ENCODE measurements around the gene ARHGAP23. TPM values are rescaled to one million over a fixed set of nuclear protein-coding genes. Genes with fewer than 3 reads are reported as not detected.
A peak's percentile ranks its signal among the peaks of the same experiment; 100 is the strongest.
"Not testable (repeated sequence)": the region's sequence is repeated elsewhere in the genome, so short reads cannot be mapped to it uniquely, and the experiment has no call there.

The ARHGAP23 gene
- total RNA-seq, 1 donor from 2014 or later = 67.5 TPM

DNA sequence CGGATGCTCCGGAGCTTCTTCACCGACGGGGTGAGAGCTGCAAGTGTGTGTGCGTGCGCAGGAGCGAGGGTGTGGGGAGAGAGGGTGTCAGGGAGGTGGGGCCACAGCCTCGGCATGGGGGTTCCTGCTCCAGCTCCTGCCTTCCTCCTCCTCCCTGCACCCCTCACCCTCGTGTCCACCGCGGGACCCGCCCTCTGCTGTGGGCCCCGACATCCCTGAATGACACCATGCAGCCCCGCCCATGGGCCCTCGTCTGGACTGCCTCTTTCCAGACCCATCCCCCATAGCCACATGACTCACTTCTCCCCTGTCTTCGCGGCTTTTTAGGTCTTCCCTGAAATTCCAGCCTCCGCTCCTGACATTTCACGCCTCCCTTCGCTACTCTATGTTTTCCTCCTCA is 41.6 kb downstream of the ARHGAP23 start:
- intact Hi-C loops (cut with DNase I) = no loop called here
- ATAC-seq (no peak), DNase-seq (ENCODE audit: missing footprints) (no peak)

DNA sequence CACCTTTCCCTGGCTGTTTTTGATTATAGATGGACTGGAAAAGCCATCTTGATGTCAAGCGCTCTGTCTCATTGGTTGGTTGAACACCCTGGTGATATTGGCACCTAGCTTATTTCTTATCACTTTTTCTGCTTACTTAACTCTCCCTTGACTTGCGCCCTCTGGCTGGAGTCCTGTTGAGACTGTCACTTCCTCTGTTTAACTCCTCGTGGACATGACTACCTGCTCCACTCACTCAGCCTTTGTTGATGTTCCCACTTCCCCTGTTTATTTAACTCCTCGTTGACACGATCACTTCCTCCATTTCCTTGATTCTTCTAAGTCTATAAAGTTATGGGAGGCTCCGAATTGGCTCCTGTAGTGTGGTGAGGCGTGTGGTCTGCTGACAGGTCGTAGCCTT is 43.0 kb downstream of the ARHGAP23 start:
- ATAC-seq; intact Hi-C loops (cut with DNase I); DNase-seq (ENCODE audit: missing footprints): not testable (repeated sequence)

DNA sequence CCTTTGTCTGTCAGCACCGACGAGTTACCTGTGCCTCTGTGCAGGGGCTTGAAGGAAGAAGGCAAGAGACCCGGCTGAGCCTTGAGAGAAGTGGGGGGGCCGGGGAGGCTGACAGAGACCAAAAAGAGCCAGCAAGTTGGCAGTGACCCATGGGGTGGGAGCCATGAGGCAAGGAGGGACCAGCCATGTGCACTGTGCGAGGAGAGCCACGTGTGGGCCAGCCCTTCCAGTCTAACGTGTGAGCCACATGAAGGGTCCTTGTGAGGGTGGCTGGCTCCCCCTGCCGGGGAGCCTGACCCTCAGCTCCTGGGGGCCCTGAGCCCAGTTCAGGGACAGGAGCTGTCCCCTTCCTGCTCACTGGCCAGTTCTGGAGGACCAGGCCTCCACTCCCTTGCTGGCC is 46.4 kb downstream of the ARHGAP23 start:
- DNase-seq (ENCODE audit: missing footprints) = peak; percentile 47
- ATAC-seq; intact Hi-C loops (cut with DNase I): not testable (repeated sequence)

GRCh38 chr17:38476549-38476948 is 48.3 kb downstream of the ARHGAP23 start:
- ATAC-seq (no peak), DNase-seq (ENCODE audit: missing footprints) (peak; percentile 14)
- intact Hi-C loops (cut with DNase I) = no loop called here

- intact Hi-C loops (cut with DNase I); ATAC-seq; DNase-seq (ENCODE audit: missing footprints): not testable (repeated sequence)
Measured at GRCh38 chr17:38477417-38477816, 49.2 kb downstream of the ARHGAP23 start.

DNA sequence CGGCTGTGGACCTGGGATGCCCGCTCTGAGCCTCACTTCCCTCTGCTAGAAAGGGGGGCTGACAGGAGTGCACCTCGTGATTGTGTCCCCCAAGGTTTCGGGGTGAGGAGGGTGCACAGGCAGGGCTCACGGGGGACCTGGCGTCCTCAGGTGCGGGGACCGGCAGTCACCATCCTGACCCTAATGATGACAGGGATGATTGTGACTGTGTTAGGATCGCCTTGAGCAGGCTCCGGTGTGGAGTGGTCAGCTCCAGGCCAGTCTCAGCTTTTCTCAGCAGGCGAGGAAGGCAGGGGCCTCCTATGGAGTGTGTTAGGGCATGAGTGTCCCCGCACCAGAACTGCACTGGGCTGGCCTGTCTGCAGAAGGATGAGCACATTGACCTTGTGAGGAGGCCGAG is 49.7 kb downstream of the ARHGAP23 start:
- DNase-seq (ENCODE audit: missing footprints); ATAC-seq; intact Hi-C loops (cut with DNase I): not testable (repeated sequence)

GRCh38 chr17:38478667-38479066 is 50.4 kb downstream of the ARHGAP23 start:
- ATAC-seq; DNase-seq (ENCODE audit: missing footprints); intact Hi-C loops (cut with DNase I): not testable (repeated sequence)

DNA sequence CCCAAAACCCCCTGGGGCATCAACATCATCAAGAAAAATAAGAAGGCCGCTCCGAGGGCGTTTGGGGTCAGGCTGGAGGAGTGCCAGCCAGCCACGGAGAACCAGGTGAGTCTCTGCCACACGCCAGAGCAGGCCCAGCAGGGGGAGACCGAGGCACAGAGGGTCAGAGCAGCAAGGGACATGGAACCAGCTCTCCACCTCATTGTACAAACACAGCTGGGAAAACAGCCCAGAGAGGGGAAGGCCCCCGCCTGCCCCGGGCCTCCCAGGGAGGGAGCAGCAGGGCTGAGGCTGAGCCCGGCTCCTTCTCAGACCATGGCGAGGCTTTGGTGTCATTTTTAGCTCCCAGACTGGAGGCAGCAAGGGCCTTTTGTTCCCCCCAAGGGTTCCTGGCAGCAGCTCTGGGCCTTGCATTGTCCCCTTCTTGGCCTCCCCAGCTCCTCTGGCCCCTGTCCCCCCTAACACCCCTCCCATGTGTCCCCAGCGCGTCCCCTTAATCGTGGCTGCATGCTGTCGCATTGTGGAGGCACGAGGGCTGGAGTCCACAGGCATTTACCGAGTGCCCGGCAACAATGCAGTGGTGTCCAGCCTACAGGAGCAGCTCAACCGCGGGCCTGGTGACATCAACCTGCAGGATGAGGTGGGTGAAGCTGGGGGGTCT is 53.9 kb downstream of the ARHGAP23 start:
- intact Hi-C loops (cut with DNase I) = loop anchor here (5.0 kb wide), 1 partner anchor 55 kb away; the partner anchor contains the start of gene ARHGAP23
- not testable (repeated sequence) for ATAC-seq; DNase-seq (ENCODE audit: missing footprints)

GRCh38 chr17:38482700-38483043 is 54.4 kb downstream of the ARHGAP23 start:
- ATAC-seq; DNase-seq (ENCODE audit: missing footprints): not testable (repeated sequence)
- intact Hi-C loops (cut with DNase I) = loop anchor here (5.0 kb wide), 1 partner anchor 55 kb away; the partner anchor contains the start of gene ARHGAP23

DNA sequence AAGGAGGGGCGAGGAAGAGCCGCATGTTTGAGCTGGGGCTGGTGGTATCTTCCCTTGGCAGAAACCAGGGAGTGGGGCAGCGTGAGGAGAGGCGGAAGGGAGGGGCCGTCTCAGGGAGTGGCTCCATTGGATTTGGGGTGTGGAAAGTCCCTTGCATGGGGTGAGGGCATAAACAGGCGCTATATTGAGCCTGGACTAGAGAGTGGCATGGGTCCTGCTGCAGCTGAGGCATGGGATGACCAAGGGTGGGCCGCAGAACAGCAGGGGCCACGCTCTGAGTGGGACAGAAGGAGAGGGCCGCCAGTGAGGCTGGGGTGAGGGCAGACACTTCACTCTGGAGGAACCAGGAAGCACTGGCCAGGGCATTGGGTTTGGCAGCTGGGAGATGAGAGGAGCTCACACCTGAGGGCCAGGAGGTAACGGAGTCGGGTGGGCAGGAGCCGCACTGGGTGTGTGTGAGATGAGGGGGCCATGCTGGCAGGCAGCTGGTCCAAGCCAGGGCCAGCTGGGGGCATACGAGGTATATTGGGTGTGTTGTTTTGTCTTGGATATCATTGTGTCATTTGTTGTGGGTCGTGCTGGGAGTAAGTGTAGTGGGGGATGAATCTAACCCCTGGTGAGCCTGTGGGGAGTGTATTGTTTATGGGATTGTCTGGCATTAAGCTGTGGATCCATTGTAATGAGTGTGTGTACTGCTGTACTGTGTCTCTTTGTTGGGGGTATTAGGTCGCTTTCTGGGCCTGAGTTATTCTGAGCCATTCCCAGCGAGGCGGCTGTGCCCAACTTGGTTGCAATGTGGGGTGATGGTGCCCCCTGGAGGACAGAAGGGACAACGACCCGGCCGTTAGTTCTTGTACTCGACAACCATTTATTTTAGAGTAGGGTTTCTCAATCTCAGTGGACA is 56.2 kb downstream of the ARHGAP23 start:
- peak; percentile 93 for ATAC-seq
- intact Hi-C loops (cut with DNase I) = loop anchor here (5.0 kb wide), 2 partner anchors 42 to 57 kb away; partner anchors contain the start of gene ARHGAP23
- peak; percentile 78 for DNase-seq (ENCODE audit: missing footprints)

- ATAC-seq (no peak), DNase-seq (ENCODE audit: missing footprints) (no peak)
- intact Hi-C loops (cut with DNase I) = loop anchor here (5.0 kb wide), 1 partner anchor 43 kb away; no protein-coding TSS in a partner anchor
Measured at GRCh38 chr17:38485146-38485468, 56.8 kb downstream of the ARHGAP23 start.

DNA sequence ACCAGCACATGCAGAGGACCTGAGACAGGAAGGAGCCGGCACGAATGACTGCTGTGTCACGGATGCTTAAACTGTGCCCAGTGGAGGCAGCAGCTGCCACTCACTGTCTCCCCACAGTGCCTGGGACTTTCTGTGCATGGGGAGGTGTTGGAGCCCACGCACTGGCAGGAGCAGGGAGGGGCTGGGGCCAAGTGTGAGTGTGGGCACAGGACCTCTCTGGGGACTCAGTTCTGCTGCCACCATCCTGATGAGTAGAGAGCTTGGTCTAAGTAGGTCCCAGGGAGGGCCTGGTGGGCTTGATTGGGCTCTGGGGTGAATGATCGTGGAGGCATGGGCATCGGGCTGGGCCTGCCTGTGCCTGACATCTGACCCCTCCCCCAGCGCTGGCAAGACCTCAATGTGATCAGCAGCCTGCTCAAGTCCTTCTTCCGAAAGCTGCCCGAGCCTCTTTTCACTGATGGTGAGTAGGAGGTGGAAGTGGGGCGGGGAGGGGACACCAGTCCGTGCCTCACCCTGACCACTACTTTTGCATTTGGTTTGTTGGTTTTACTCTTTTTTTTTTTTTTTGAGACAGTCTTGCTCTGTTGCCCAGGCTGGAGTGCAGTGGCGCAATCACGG is 57.5 kb downstream of the ARHGAP23 start:
- intact Hi-C loops (cut with DNase I) = loop anchor here (5.0 kb wide), 1 partner anchor 43 kb away; no protein-coding TSS in a partner anchor
- not testable (repeated sequence) for DNase-seq (ENCODE audit: missing footprints); ATAC-seq

- not testable (repeated sequence) for DNase-seq (ENCODE audit: missing footprints); ATAC-seq
- intact Hi-C loops (cut with DNase I) = loop anchor here (5.0 kb wide), 3 partner anchors 47 to 178 kb away; no protein-coding TSS in a partner anchor
Measured at GRCh38 chr17:38489774-38490173, 61.5 kb downstream of the ARHGAP23 start.

GRCh38 chr17:38491346-38492066 is 63.2 kb downstream of the ARHGAP23 start:
- not testable (repeated sequence) for DNase-seq (ENCODE audit: missing footprints)
- intact Hi-C loops (cut with DNase I) = loop anchor here (5.0 kb wide), 2 partner anchors 69 to 176 kb away; no protein-coding TSS in a partner anchor

GRCh38 chr17:38492067-38493040 is 64.1 kb downstream of the ARHGAP23 start:
- intact Hi-C loops (cut with DNase I) = loop anchor here (5.0 kb wide), 2 partner anchors 70 to 175 kb away; no protein-coding TSS in a partner anchor
- not testable (repeated sequence) for ATAC-seq
- DNase-seq (ENCODE audit: missing footprints) = peak; percentile 90

More at GRCh38 chr17:38491346-38492066, 63.2 kb downstream of the ARHGAP23 start:
- ATAC-seq = not testable (repeated sequence)

GRCh38 chr17:38494152-38494551 is 65.9 kb downstream of the ARHGAP23 start:
- ATAC-seq; DNase-seq (ENCODE audit: missing footprints): not testable (repeated sequence)
- intact Hi-C loops (cut with DNase I) = loop anchor here (5.0 kb wide), 2 partner anchors 72 to 173 kb away; no protein-coding TSS in a partner anchor

- DNase-seq (ENCODE audit: missing footprints); ATAC-seq; intact Hi-C loops (cut with DNase I): not testable (repeated sequence)
Measured at GRCh38 chr17:38497656-38498055, 69.4 kb downstream of the ARHGAP23 start.
